HL-60 (cell line): ENCODE measurements around the gene GAS1.

Experiments used
- DNase-seq, 2 experiments: peaks; one replicate each; pipeline ENCODE4 v3.0.0-alpha.2; 2010 to 2020; ENCODE audit warnings: low read depth in 1 of 2, low spot score in 1 of 2
- H3K27ac ChIP-seq: fragments of 250-450 bp; sonication (Bioruptor Pico); replicated peaks from 2 replicates; pipeline ENCODE4 v1.5.1; 2020; ENCODE audit warnings: mild to moderate bottlenecking, moderate library complexity
- H3K27me3 ChIP-seq: fragments of 250-450 bp; sonication (Bioruptor Pico); 2 replicates; pipeline ENCODE4 v1.5.1; 2021; ENCODE audit warnings: mild to moderate bottlenecking, moderate library complexity; ENCODE audit not compliant: insufficient read depth, poor library complexity, severe bottlenecking
- H3K4me3 ChIP-seq: replicated peaks from 2 replicates; pipeline ENCODE4 v1.5.1; 2011; ENCODE audit warnings: mild to moderate bottlenecking, control low read depth, low read length; ENCODE audit not compliant: insufficient read depth
- GABPA ChIP-seq: IDR thresholded peaks from 2 replicates; pipeline ENCODE4 v1.6.1; 2012; ENCODE audit warnings: low read depth
- POLR2AphosphoS5 ChIP-seq: IDR thresholded peaks from 2 replicates; pipeline ENCODE4 v1.6.1; 2012; ENCODE audit warnings: low read depth
- SPI1 ChIP-seq: IDR thresholded peaks from 2 replicates; pipeline ENCODE4 v1.6.1; 2012; ENCODE audit warnings: low read depth, mild to moderate bottlenecking, borderline replicate concordance
- TF ChIP-seq, protein P1 (sequence below): IDR thresholded peaks from one replicate; pipeline ENCODE4 v1.5.1; 2011; ENCODE audit warnings: low read length, control low read depth, inconsistent platforms; ENCODE audit not compliant: insufficient read depth
- TF ChIP-seq, protein P2 (sequence below): IDR thresholded peaks from 2 replicates; pipeline ENCODE4 v1.6.1; 2012; ENCODE audit warnings: low read depth; ENCODE audit not compliant: insufficient replicate concordance

The GAS1 gene

GRCh38 chr9:86965636-86966395, 18.5 kb upstream of the GAS1 start:
- no peak for DNase-seq
- Histone ChIP-seq H3K27me3 (no peaks in the 10 kb centered on the region), H3K27ac (no peak overlapping the region), H3K4me3 (no peak overlapping the region)
- no peak for TF ChIP-seq SPI1
- TF ChIP-seq, protein P1, sequence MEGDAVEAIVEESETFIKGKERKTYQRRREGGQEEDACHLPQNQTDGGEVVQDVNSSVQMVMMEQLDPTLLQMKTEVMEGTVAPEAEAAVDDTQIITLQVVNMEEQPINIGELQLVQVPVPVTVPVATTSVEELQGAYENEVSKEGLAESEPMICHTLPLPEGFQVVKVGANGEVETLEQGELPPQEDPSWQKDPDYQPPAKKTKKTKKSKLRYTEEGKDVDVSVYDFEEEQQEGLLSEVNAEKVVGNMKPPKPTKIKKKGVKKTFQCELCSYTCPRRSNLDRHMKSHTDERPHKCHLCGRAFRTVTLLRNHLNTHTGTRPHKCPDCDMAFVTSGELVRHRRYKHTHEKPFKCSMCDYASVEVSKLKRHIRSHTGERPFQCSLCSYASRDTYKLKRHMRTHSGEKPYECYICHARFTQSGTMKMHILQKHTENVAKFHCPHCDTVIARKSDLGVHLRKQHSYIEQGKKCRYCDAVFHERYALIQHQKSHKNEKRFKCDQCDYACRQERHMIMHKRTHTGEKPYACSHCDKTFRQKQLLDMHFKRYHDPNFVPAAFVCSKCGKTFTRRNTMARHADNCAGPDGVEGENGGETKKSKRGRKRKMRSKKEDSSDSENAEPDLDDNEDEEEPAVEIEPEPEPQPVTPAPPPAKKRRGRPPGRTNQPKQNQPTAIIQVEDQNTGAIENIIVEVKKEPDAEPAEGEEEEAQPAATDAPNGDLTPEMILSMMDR = no peak
- TF ChIP-seq POLR2AphosphoS5 = no peak
- no peak for TF ChIP-seq GABPA
- TF ChIP-seq, protein P2, sequence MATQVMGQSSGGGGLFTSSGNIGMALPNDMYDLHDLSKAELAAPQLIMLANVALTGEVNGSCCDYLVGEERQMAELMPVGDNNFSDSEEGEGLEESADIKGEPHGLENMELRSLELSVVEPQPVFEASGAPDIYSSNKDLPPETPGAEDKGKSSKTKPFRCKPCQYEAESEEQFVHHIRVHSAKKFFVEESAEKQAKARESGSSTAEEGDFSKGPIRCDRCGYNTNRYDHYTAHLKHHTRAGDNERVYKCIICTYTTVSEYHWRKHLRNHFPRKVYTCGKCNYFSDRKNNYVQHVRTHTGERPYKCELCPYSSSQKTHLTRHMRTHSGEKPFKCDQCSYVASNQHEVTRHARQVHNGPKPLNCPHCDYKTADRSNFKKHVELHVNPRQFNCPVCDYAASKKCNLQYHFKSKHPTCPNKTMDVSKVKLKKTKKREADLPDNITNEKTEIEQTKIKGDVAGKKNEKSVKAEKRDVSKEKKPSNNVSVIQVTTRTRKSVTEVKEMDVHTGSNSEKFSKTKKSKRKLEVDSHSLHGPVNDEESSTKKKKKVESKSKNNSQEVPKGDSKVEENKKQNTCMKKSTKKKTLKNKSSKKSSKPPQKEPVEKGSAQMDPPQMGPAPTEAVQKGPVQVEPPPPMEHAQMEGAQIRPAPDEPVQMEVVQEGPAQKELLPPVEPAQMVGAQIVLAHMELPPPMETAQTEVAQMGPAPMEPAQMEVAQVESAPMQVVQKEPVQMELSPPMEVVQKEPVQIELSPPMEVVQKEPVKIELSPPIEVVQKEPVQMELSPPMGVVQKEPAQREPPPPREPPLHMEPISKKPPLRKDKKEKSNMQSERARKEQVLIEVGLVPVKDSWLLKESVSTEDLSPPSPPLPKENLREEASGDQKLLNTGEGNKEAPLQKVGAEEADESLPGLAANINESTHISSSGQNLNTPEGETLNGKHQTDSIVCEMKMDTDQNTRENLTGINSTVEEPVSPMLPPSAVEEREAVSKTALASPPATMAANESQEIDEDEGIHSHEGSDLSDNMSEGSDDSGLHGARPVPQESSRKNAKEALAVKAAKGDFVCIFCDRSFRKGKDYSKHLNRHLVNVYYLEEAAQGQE = no peak

- DNase-seq = no peak
- Histone ChIP-seq H3K4me3 (no peak overlapping the region), H3K27ac (no peak overlapping the region), H3K27me3 (no peaks in the 10 kb centered on the region)
- TF ChIP-seq, protein P2 = no peak
- no peak for TF ChIP-seq POLR2AphosphoS5
- TF ChIP-seq SPI1 = no peak
- no peak for TF ChIP-seq GABPA
- TF ChIP-seq, protein P1 = no peak
Measured at GRCh38 chr9:86962692-86963091, 15.4 kb upstream of the GAS1 start.

DNA sequence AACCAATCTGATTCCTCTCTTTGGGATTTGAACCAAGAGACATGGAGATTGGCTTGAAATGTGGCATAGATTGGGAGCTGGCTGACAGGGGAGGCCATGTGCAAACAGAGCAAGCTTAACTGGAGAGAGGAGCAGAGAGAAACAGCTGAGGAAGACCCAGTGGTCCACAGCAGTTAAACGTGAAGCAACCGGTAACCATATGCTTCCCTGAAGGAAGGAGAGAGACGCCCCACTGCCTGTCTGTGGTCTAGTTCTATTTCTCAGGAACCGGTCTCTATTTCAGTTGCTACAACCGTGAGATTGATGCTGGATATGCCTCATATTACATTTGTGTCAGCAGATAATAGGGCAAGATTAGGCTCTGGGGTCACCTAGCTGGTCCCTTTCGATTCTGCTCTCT, 13.6 kb upstream of the GAS1 start:
- H3K27ac ChIP-seq = no peak overlapping the region
- no peaks in the 10 kb centered on the region for H3K27me3 ChIP-seq
- DNase-seq = no peak
- TF ChIP-seq GABPA (no peak), SPI1 (no peak), POLR2AphosphoS5 (no peak)
- TF ChIP-seq, protein P1 = no peak
- TF ChIP-seq, protein P2 = no peak
- H3K4me3 ChIP-seq = no peak overlapping the region
